HG03039 (cell line): ENCODE measurements around the gene SHC3.
"Not testable (repeated sequence)": the region's sequence is repeated elsewhere in the genome, so short reads cannot be mapped to it uniquely, and the experiment has no call there.

Experiments
- ATAC-seq: cut with Tn5 transposase; IDR thresholded peaks from one replicate; pipeline ENCODE4 v1.9.1; 2021; ENCODE audit warnings: mild to moderate bottlenecking, moderate library complexity; ENCODE audit not compliant: unreplicated experiment

The SHC3 gene

GRCh38 chr9:89177944-89178829, at the start of gene SHC3:
TSS of gene SHC3 (minus strand) at chr9:89178818. CDS start at chr9:89178460, 358 bp downstream.
- no peak for ATAC-seq

DNA sequence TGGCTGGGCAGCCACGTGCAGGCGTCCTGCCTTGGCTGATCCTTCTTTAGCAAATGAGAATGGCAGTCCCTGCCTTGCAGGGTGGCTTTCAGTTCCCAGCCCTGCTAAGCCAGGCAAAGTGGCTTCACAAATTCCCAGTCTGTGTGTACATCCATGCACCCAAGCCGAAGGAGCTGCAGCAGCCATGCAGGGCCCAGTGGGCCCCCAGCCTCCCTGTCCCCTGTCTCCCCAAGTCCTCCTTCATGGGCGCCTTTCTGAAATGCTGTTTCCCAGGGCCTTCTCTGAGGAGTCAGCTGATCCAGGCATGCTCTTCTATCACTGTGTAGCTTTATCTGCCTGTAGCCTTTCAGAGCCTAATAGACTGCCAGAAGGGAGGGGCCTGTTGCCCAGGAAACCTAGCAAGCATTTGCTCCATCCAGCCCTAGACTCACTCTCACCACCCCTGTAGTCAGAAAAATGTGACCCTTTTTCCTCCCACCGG, 47.4 kb upstream of the SHC3 start:
- ATAC-seq: no peak

DNA sequence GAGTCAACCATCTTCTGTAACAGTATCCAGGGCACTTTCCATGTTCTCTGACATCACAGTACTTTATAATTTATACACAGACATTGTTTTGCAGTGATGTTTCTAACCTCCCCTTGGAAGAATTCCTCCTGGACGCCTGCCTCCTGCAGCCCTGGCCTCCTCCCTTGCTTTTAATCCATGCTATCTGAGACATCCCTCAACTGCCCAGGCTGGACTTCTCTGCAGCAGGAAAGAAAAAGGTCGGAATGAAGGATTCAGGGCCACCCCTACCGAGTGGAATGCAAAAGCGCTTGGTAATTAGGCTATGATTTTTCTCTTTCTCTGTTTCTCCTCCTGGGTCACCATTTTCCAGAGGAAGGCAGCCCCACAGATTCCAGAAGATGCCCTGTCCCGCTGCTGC, 47.0 kb upstream of the SHC3 start:
- no peak for ATAC-seq

DNA sequence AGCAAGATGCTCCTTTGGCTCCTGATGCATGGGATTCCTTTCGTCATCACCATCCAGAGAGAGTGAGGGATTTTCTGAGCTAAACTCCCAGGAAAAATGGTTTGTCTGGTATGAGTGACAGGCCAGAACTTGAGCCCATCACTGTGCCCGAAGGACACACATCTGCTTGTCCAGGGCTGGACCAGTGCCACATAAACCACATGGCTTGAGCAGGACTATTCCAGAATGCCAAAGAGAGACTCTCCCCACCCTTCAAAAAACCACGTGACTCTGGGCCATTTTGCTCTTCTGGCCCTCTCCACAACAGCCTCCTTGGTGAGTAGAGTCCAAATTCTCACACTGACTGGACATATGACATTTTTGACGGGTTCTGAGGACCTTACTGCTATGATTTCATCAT, 46.4 kb upstream of the SHC3 start:
- no peak for ATAC-seq

GRCh38 chr9:89224633-89225032, 46.0 kb upstream of the SHC3 start:
- ATAC-seq: no peak

- ATAC-seq: no peak
These were observed 44.9 kb upstream of the SHC3 start for GRCh38 chr9:89223396-89223977.

DNA sequence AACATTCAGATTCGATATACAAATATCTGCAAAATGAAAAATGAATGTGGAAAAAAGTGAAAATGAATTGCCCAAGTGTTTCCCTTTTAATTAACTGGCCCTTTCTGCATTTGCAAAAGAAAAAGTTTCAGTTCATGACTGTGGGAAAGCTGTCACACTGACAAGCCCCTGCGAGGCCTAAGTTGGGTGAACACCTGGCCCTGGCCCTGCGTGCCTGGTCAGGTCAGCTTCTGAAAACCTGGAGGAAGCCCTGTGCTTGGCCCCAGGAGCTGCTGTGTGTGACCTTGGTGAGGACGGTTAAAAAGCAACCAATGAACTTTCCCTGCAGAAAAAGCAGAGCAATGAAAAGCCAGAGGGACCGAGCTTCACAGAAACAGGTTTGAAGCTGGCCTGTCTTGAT, 41.0 kb upstream of the SHC3 start:
- no peak for ATAC-seq

DNA sequence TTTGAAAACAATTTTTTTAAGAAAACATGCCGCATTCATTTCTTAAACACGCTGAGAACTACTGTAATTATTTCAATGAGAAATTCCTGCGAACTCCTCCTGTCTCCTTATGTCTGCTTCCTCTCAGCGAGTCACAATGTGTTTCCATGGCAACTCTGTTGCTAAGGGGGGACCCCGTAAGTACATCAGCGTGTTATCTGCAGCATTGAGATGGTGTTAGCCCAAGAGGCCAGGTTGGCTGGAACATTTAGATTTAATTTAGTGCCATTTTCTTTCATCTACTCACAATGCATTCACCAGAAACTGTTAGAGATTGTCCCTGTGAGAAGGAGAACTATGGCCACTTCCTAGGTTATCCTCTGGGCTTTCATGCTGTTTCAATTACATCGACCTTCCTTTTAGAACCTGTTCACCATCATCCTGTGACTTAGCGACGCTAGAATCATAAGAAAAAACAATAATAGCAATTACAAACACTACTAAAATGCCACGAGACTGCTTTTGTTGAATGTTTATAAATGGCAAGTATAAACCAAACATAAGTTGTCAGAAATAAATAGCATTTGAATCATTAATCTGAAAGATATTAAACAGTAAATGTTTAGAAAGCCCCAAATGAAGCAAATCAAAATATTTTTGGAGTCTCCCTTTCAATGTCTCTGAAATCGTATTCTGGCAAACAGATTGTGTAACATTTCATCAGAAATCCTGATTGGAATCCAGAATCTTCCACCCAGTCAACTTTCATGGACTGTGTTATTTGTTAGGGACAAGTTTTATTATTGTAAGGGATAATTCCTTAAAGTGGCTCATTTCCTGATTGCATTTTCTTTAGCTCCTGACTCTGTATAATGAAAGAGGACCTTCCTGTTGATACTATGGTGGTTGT, 39.7 kb upstream of the SHC3 start:
- no peak for ATAC-seq

DNA sequence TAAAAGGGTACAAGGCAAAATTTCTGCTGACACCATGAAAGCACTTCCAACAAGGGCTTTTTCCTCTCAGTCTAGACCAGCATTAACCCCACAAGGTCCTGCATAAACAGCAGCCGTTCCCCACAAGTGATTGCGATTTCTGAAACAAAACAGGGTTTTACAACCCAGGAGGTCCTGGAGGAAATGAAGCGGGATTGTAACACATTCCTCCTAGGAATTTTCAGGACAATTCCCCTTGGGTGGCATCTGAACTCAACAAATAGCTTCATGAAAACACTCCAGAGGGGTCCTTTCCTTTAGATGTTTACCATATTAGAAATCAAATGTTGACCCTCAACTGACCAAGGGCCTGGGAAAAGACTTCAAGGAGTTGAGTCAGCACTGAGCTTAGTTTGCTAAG, 36.7 kb upstream of the SHC3 start:
- ATAC-seq: no peak

DNA sequence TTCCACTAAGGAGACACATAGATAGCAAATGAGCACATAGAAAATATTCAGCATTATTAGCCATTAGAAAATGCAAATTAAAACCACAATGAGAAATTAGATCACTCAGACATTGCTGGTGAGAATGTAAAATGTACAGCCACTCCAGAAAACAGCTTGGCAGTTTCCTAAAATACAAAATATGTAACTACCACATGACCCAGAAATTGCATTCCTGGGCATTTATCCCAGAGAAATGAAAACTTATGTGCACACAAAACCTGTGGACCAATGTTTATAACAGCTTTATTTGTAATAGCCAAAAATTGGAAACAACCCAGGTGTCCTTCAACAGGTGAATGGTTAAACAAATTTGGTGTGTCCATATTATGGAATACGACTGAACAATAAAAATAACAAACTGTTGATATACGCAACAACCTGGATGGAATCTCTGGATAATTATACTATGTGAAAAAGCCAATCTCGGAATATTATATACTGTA, 34.8 kb upstream of the SHC3 start:
- ATAC-seq: no peak

DNA sequence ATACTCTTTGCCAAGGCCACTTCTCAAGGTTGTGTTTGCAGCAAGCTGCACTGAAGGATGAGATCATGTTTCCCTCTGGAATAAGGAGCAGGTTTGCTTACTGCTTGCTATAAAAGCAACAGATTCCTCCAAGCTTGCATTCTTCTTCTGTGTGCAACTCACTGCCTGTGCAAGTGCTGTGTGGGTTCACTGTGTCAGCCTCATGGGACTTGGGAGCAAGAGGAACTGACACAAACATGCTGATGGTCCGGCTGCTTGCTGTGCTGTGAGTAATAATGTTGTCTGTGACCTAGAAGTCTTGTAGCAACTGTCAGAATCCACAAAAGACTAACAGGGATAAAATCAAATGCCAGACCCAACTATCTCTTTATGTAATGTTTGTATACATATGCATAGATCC, 33.6 kb upstream of the SHC3 start:
- ATAC-seq: no peak

DNA sequence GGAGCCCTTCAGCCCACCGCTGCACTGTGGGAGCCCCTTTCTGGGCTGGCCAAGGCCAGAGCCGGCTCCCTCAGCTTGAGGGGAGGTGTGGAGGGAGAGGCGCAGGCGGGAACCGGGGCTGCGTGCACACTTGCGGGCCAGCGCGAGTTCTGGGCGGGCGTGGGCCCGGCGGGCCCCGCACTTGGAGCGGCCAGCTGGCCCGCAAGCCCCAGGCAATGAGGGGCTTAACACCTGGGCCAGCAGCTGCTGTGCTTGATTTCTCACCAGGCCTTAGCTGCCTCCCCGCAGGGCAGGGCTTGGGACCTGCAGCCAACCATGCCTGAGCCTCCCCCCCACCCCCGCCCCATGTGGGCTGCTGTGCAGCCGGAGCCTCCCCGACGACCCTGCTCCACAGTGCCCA, 30.7 kb upstream of the SHC3 start:
- not testable (repeated sequence) for ATAC-seq

- no peak for ATAC-seq
These were observed 28.4 kb upstream of the SHC3 start for GRCh38 chr9:89207026-89207425.

- no peak for ATAC-seq
These were observed 26.2 kb upstream of the SHC3 start for GRCh38 chr9:89204801-89205200.

- no peak for ATAC-seq
These were observed 16.6 kb upstream of the SHC3 start for GRCh38 chr9:89195131-89195797.

- no peak for ATAC-seq
These were observed 16.0 kb upstream of the SHC3 start for GRCh38 chr9:89194421-89195130.

DNA sequence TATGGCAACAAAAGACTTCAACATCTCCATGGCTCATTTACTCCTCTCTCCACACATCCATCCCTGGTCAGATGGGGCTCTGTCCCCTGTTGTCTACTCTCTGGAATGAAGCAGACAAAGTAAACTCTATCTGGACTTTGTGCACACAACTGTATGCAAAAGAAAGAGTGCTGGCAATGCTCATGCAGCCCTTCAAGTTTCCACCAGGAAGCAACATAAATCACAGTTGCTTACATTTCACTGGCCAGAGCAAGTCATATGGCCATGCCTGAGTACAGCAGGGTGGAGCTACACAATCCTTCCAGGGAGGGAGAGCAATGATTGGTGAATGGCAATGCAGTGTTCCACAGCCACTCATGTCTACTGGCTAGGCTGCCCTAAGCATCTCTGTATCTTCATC, 12.4 kb upstream of the SHC3 start:
- ATAC-seq: no peak

DNA sequence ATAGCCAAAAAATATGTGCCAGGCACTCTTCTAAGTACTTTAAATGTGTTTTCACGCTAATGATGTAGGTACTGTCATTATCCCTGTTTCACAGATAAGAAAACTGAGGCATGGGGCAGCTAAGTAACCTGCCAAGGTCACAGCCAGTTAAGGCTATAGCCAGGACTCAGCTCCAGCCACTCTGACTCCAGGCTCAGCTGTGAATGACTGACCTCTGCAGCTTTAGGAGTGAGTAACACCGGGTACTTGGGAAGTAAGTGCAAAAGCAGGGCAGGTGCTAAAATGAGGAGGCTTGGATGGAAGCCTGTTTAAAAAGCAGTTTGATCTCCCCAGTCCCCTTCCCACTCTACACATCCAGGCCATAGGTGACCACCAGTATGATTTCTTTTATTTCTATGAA, 10.6 kb upstream of the SHC3 start:
- ATAC-seq: no peak

DNA sequence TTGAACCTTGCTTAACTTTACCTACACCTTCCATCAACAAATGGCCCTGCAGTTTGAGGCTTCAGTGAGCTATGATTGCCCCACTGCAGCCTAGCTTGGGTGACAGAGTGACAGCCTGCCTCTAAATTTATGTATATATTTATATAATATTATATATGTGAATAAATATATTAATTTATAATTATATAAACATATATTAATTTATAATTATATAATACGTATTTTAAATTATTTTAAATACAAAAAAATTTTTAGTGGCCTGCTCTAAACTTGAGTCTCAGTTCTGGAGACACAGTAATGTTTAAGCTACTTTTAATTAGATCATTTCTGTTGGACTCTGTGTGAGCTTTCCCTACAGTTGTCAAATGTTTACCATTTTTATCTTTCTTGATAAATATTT, 9.3 kb upstream of the SHC3 start:
- ATAC-seq: no peak

DNA sequence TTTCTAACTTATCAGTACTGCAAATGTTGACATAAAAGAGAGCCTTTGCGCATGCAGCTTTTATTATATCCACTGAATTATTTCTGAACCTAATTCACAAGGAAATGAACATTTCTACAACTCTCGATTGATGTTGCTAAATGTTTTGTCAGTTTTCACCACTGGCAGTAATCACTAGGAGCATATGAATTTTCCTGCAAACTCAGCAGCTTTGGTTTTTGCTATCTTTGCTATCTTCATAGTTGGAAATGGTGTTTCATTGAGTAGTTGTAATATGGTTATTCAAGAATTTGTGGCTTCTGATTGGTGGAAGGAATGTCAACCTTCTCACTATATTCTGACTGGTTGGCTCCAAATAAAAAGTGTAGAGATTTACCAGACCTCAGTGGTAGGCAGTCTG, 8.9 kb upstream of the SHC3 start:
- ATAC-seq: no peak
